HUES64 (cell line): Measurements from ENCODE around the gene LYRM1.
"Not testable (repeated sequence)": the region's sequence is repeated elsewhere in the genome, so short reads cannot be mapped to it uniquely, and the experiment has no call there.

Experiments used
- H3K27ac ChIP-seq: 2 replicates; pipeline ENCODE4 v1.7.0; 2013; ENCODE audit warnings: low read depth, low read length, inconsistent platforms
- H3K27me3 ChIP-seq: 2 replicates; pipeline ENCODE4 v1.6.1; 2013; ENCODE audit warnings: mild to moderate bottlenecking, low read length; ENCODE audit not compliant: insufficient read depth
- H3K36me3 ChIP-seq: 2 replicates; pipeline ENCODE4 v1.6.1; 2013; ENCODE audit warnings: mild to moderate bottlenecking, low read length; ENCODE audit not compliant: insufficient read depth
- H3K4me1 ChIP-seq: 2 replicates; pipeline ENCODE4 v1.6.1; 2013; ENCODE audit warnings: mild to moderate bottlenecking, low read length, moderate library complexity; ENCODE audit not compliant: insufficient read depth
- H3K4me3 ChIP-seq: 2 replicates; pipeline ENCODE4 v1.5.1; 2013; ENCODE audit warnings: mild to moderate bottlenecking, low read length, moderate library complexity
- H3K9ac ChIP-seq: 2 replicates; pipeline ENCODE4 v1.6.1; 2013; ENCODE audit warnings: mild to moderate bottlenecking, low read depth, low read length
- H3K9me3 ChIP-seq: 2 replicates; pipeline ENCODE4 v1.6.1; 2013; ENCODE audit warnings: low read depth, low read length; ENCODE audit not compliant: insufficient read depth
- WGBS: fragments of 150-250, 120-280 bp; methylation state at CpG from one replicate; pipeline ENCODE4 v1.1.7; 2013; ENCODE audit warnings: missing lambda C conversion rate; 5-methylcytosine and 5-hydroxymethylcytosine counted together

LYRM1 gene

GRCh38 chr16:20920799-20921198 lies 20.2 kb downstream of the LYRM1 start:
- Histone ChIP-seq H3K9ac (no peak overlapping the region), H3K27ac (no peak overlapping the region), H3K9me3 (no peaks in the 10 kb centered on the region), H3K4me1 (peaks cover 9% of the 10 kb centered on the region; the same call in 1 of the 2 replicates), H3K4me3 (no peak overlapping the region), H3K27me3 (no peaks in the 10 kb centered on the region), H3K36me3 (peaks cover 13% of the 10 kb centered on the region)
- WGBS: 100% methylated on average over 1 of the region's 2 CpGs

- WGBS: 80% methylated on average over 2 of the region's 3 CpGs
Measured at GRCh38 chr16:20923876-20924275, 23.3 kb downstream of the LYRM1 start.

GRCh38 chr16:20925751-20926150 lies 25.2 kb downstream of the LYRM1 start:
- no peak overlapping the region for H3K4me3 ChIP-seq
- H3K9me3 ChIP-seq: no peaks in the 10 kb centered on the region
- H3K4me1 ChIP-seq: no peaks in the 10 kb centered on the region
- no peak overlapping the region for H3K9ac ChIP-seq
- H3K36me3 ChIP-seq: peaks cover 9% of the 10 kb centered on the region
- 88% methylated on average over 1 of the region's 1 CpG for WGBS
- no peak overlapping the region for H3K27ac ChIP-seq
- no peaks in the 10 kb centered on the region for H3K27me3 ChIP-seq

More at GRCh38 chr16:20923876-20924275, 23.3 kb downstream of the LYRM1 start:
- no peak overlapping the region for H3K4me3 ChIP-seq
- H3K27me3 ChIP-seq: no peaks in the 10 kb centered on the region
- peaks cover 5% of the 10 kb centered on the region; the same call in 1 of the 2 replicates for H3K4me1 ChIP-seq
- no peaks in the 10 kb centered on the region for H3K9me3 ChIP-seq
- H3K9ac ChIP-seq: no peak overlapping the region
- H3K36me3 ChIP-seq: peaks cover 13% of the 10 kb centered on the region
- H3K27ac ChIP-seq: no peak overlapping the region

- Histone ChIP-seq H3K4me1 (no peaks in the 10 kb centered on the region), H3K36me3 (peaks cover 9% of the 10 kb centered on the region), H3K9ac (no peak overlapping the region), H3K27me3 (no peaks in the 10 kb centered on the region), H3K4me3 (no peak overlapping the region), H3K9me3 (no peaks in the 10 kb centered on the region), H3K27ac (no peak overlapping the region)
- 91% methylated on average over 5 of the region's 5 CpGs for WGBS
Measured at GRCh38 chr16:20928774-20929411, 28.3 kb downstream of the LYRM1 start.

GRCh38 chr16:20929676-20930364 lies 29.2 kb downstream of the LYRM1 start:
- H3K4me1 ChIP-seq, H3K9me3 ChIP-seq, H3K4me3 ChIP-seq, H3K27ac ChIP-seq, H3K9ac ChIP-seq, H3K36me3 ChIP-seq, H3K27me3 ChIP-seq: not testable (repeated sequence)
- 89% methylated on average over 10 of the region's 10 CpGs for WGBS

- WGBS: 84% methylated on average over 1 of the region's 1 CpG
- H3K4me3 ChIP-seq: no peak overlapping the region
- H3K27ac ChIP-seq: no peak overlapping the region
- no peaks in the 10 kb centered on the region for H3K4me1 ChIP-seq
- H3K36me3 ChIP-seq: peaks cover 4% of the 10 kb centered on the region
- H3K27me3 ChIP-seq: no peaks in the 10 kb centered on the region
- no peaks in the 10 kb centered on the region for H3K9me3 ChIP-seq
- no peak overlapping the region for H3K9ac ChIP-seq
Measured at GRCh38 chr16:20930365-20930690, 29.8 kb downstream of the LYRM1 start.

GRCh38 chr16:20931066-20931600 lies 30.6 kb downstream of the LYRM1 start:
- H3K4me3 ChIP-seq: no peak overlapping the region
- H3K9me3 ChIP-seq: no peaks in the 10 kb centered on the region
- WGBS: 96% methylated on average over 5 of the region's 5 CpGs
- no peak overlapping the region for H3K27ac ChIP-seq
- no peak overlapping the region for H3K9ac ChIP-seq
- no peaks in the 10 kb centered on the region for H3K4me1 ChIP-seq
- no peaks in the 10 kb centered on the region for H3K36me3 ChIP-seq
- H3K27me3 ChIP-seq: no peaks in the 10 kb centered on the region

GRCh38 chr16:20933589-20933988 lies 33.0 kb downstream of the LYRM1 start:
- H3K36me3 ChIP-seq: no peaks in the 10 kb centered on the region
- no peaks in the 10 kb centered on the region for H3K4me1 ChIP-seq
- no peak overlapping the region for H3K4me3 ChIP-seq
- no peak overlapping the region for H3K9ac ChIP-seq
- H3K9me3 ChIP-seq: no peaks in the 10 kb centered on the region
- no peak overlapping the region for H3K27ac ChIP-seq
- no peaks in the 10 kb centered on the region for H3K27me3 ChIP-seq

GRCh38 chr16:20937736-20938135 lies 37.2 kb downstream of the LYRM1 start:
- whole genome bisulfite sequencing: 96% methylated on average over 6 of the region's 6 CpGs
- Histone ChIP-seq H3K4me3 (no peak overlapping the region), H3K9me3 (no peaks in the 10 kb centered on the region), H3K36me3 (no peaks in the 10 kb centered on the region), H3K9ac (no peak overlapping the region), H3K4me1 (no peaks in the 10 kb centered on the region), H3K27ac (no peak overlapping the region), H3K27me3 (no peaks in the 10 kb centered on the region)

GRCh38 chr16:20938426-20938825 lies 37.9 kb downstream of the LYRM1 start:
- no peaks in the 10 kb centered on the region for H3K9me3 ChIP-seq
- H3K4me1 ChIP-seq: no peaks in the 10 kb centered on the region
- no peaks in the 10 kb centered on the region for H3K36me3 ChIP-seq
- H3K4me3 ChIP-seq: no peak overlapping the region
- no peaks in the 10 kb centered on the region for H3K27me3 ChIP-seq
- H3K9ac ChIP-seq: no peak overlapping the region
- H3K27ac ChIP-seq: no peak overlapping the region
- 88% methylated on average over 2 of the region's 2 CpGs for WGBS

- H3K27ac ChIP-seq: no peak overlapping the region
- H3K4me3 ChIP-seq: no peak overlapping the region
- no peaks in the 10 kb centered on the region for H3K4me1 ChIP-seq
- no peaks in the 10 kb centered on the region for H3K27me3 ChIP-seq
- H3K9ac ChIP-seq: no peak overlapping the region
- no peaks in the 10 kb centered on the region for H3K36me3 ChIP-seq
- no peaks in the 10 kb centered on the region for H3K9me3 ChIP-seq
Measured at GRCh38 chr16:20939611-20940010, 39.0 kb downstream of the LYRM1 start.
